Dermis blood vessel endothelial cell (primary cell): Measurements from ENCODE around the gene ARF1. TPM values are rescaled to one million over a fixed set of nuclear protein-coding genes. Genes with fewer than 3 reads are reported as not detected.

Source experiments
- DNase-seq: peaks from one replicate; pipeline ENCODE4 v3.0.0; 2010
- total RNA-seq: library from RNA; depleted of rRNA; stranded (reverse); fragments of >200 nt; gene quantifications from 2 replicates; pipeline ENCODE4 v1.2.3, GENCODE V29; 2014

ARF1 gene
- total RNA-seq, 1 donor from 2014 or later = 264 TPM

DNA sequence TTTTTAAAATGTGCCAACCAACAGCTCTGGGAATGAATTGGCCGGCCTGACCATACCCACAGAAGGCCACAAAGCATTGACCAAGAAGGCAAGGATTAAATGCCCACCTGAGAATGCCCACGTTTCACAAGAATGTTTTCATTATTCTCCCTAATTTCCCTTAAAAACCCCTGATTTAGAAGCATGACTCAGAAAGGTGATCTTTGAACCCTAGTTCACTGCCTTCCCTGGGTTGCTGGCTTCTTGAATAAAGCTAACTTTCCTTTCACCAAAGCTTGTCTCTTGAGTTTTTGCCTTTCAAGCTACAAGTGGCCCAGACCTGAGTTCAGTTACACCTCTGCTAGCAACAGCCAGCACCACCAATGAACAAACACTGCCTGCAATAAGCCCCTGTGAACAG, 41.0 kb downstream of the ARF1 start:
- no peak for DNase-seq

DNA sequence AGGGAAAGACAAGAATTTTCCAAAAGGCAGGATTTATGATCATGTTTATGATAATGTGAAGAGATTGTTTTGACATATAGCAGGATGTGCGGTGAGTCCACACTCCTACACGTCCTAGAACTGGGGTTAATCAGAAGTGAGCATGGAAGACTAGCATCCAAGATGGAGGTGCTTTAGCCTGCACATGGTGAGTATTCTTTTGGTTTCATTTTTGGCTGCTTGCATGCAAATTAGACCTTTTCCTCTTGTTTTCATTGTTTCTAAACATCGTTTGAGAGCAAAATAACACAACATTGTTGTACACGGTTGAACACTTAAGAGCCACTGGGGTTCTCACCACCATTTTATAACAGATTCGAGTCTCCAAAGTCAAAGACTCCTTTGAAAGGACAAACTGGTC, 42.7 kb downstream of the ARF1 start:
- DNase-seq = no peak

DNA sequence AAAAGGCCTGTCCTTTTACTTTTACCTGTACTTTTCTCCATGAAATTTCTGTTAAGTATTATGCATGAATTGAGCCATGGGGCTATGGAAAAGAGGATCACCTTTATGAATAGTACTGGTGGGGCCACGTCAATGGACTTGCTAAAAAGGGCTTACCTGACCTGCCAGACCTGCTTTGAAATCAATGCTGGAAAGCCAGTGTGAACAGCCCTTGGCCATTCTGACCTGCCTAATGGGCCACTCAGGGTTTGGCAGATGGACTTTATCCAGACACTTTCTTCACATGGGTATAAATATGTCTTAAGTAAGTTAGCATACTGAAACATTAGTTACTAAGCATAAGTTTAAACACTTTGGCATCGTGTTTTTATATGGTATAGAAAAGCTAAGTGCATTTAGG, 49.3 kb downstream of the ARF1 start:
- DNase-seq = no peak

DNA sequence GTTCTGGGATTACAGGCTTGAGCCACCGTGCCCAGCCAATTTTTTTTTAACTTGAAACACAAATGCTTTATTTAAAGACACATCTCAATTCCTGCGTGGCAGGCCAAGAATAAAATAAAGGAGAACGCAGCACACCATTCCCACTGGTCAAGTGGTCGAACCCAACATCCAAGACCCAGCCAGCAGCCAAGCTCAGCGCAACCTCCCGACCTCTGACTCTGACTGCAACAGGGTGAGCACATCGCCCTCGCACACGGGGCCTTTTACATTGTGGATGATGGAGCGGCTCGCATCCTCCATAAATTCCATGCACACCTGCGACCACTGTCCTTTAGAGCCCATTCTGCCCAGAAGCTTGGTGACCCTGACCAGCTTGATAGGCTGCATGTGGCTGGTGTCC, 52.1 kb downstream of the ARF1 start:
- DNase-seq = no peak

DNA sequence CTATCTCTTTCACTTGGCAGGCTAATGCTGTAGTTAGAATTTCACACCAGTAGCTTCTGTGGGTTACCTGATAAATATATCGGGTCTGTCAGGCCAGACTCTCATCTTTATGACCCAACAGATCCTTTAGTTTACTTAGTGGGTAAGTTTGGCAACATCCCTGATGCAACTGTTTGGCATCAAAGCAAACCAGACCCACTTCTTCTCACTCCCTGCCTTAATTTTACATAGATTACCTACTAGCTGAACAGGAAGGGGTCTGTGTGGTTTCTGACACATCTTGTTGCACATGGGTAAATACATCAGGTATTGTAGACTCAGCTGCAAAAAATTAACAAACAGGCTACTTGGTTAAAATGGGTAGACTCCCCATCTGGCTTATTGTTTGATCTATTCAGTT, 54.4 kb downstream of the ARF1 start:
- DNase-seq = no peak

DNA sequence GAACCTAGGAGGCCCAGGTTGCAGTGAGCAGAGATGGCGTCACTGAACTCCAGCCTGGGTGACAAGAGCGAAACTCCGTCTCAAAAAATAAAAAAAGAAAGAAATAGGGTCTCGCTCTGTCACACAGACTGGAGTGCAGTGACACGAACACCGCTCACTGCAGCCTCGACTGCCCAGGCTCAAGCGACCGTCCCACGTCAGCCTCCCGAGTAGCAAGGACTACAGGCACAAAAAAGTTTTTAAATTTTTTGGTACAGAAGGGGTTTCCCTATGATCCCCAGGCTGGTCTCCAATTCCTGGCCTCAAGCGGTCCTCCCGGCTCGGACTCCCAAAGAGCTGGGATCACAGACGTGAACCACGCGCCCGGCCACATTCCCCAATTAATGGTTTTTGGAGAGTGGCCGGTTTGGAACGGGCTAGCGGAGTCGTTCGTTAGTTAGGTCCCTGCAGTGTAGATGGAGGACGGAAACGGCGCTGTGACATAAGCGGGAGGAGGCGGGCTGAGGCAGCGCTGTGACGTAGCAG, 57.0 kb downstream of the ARF1 start:
- no peak for DNase-seq

DNA sequence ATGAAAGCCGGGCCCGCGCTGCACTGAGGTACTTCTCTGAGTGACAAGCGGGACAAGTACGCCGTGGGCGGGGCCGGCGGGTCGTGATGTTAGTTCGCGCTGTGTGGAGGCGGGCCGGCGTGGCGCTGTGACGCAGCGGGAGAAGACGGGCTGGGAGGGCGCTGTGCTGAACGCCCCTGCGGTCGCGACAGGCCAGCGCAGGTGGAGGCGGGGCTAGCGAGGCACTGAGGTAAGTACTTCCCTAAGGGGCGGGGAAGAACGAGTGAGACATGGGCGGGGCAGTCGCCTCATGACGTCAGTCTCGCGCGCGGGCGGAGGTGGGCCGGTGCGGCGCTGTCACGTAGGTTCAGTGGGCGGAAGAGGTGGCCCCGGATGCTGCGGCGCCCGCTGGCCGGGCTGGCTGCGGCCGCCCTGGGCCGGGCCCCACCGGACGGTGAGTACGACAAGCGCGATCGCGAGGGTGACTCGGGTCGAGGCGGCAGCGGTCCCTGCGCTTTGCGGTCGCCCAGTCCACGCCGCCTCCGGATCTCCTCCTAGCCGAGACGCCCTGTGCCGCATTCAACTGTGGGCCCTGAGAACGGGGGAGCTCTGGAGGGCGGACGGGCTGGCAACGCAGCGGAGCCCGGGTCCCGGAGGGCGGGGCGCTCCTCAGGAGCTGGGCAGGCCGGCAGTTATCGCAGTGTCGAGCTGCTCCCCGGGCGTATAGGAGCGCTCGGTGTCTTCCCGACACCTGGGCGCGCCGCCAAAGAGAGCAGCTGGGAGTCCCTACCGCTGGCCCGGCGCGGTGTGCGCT, 57.6 kb downstream of the ARF1 start, which contains the start of gene GUK1:
Gene GUK1, plus strand, starts transcription at position 349 of the 793 bp plus-strand sequence. Its CDS starts 24 bp downstream, at position 373.
- peak; percentile 100 for DNase-seq

DNA sequence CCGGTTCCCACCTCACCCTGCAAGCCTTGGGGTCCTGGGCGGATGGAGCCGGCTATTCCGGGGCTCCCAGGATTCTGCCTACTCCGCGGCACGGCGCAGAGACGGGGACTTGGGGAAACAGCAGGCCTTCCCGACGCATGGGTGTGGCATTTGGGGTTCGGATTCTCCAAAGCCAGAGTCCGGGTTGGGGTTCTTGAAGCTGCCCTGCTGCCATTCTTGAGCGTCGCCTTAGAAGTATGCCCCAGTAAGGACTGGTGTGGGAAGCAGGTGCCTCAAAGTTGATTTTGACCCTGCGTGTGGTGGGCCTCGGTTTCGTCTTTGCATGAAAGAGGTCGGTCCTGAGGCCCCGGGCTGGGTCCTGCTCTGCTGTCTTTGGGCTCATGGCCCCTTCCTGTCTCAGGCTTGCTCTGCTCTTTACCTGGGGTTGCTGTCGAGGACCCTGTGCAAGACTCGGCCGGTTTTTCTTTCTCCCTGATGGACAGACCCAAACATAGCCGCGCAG, 58.3 kb downstream of the ARF1 start:
- peak; percentile 28 for DNase-seq

DNA sequence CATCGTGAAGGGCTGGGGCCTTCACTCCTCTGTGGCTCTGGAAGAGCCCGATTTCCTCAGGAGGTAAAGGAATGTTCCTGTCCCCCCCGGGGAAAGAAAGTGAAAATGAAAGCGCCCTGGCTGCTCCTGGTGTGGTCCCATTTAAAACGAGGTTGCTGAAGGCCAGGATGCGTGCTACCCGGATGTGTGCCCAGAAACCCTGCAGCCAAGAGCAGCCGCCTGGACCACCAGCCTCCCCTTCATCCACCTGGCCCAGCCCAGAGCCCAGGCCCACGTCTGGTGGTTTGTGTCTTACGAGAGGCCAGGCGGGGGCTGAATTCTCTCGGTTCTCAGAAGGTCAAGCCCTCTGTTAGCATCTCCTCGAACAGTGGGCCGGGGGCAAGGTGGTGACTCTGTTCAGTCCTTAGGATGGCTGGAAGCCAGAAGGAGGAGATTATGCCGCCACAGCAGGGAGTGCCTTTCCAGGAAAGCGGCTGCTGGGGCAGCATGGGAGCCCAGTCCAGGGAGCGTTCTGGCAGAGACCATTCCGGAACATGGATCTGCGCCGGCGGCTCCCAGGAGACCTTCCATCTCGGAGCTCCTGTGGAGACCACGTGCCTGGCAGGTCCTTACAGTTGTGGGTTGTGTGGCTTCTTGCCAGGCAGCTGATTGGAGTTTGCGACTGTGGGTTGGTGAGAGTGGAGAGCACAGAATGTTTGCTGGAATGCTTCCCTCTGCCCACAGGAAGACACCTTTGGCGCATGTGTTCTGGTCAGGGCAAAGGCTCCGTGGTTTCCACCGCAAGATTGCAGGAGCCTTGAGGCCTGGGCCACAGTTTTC, 58.9 kb downstream of the ARF1 start:
- DNase-seq = peak; percentile 70

DNA sequence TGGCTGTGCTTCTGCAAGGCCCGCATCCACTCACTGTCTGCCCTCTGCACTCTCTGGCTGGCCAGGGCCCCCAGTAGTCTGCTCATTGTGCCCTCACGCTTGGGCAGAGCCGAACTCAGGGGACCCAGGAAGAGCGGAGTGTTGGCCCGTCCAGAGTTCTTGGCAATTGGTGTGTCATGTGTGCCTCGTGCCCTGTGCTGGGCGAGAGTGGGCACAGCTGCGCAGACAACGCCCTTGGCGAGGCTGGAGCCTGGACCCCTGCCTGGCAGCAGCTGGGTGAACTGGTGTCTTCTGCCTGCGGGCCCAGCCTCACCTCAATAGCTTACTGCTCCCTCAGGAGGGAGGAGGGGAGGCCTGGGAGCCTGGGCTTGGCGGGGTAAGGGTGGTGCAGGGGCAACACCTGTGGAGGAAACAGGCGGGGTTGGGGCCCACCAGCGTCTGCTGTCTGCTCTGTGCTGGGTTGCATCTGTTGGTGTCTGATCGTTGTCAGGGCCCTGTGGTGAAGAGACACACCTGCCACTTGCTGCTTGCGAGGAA, 59.7 kb downstream of the ARF1 start:
- DNase-seq = no peak

DNA sequence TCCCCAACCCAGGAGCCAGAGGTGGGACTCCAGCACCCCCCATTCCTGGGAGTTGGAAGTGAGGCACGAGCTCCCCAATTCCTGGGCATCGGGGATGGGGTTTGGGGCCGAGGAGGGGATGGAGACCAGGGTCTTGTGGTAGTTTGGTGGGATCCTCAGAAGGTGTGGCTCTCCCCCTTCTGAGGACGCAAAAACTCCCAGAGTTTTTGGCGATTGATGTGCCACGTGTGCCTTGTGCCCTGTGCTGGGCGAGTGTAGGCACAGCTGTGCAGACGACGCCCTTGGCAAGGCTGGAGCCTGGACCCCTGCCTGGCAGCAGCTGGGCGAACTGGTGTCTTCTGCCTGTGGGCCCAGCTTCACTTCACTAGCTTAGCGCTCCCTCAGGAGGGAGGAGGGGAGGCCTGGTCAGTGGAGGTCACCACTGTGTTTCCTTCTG, 60.2 kb downstream of the ARF1 start:
- no peak for DNase-seq

DNA sequence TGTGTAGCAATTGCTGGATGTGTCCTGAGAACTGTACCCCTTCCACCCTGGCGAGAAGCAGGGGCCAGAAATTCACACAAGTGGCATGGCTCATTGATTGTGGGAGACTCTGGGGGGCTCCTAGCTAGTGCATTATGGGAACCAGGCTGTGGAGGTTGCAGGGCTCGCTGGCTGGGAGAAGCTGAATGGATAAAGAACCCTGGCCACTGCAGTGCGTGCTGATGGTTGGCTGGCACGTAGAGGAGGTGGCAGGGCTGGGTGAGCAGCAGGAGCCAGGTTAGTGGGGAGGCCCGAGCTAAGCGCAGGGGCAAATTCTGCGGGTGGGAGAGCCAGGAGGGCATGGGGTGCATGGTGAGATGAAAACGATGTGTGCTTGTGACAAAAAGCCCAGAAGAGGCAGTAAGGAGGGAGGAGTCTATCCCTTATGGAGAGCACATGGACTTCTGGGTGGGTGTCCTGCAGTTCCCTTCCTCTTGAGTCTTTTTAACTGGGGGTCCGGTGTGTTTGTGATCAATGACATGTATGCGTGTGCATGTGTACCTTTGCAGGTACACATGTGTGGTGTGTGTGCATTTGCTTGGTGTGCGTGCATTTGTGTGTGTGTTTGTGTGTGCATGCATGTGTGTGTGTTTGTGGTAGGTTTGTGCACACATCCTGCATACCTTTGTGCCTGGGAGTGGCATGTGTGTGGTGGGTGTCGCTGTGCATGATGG, 61.1 kb downstream of the ARF1 start:
- no peak for DNase-seq

DNA sequence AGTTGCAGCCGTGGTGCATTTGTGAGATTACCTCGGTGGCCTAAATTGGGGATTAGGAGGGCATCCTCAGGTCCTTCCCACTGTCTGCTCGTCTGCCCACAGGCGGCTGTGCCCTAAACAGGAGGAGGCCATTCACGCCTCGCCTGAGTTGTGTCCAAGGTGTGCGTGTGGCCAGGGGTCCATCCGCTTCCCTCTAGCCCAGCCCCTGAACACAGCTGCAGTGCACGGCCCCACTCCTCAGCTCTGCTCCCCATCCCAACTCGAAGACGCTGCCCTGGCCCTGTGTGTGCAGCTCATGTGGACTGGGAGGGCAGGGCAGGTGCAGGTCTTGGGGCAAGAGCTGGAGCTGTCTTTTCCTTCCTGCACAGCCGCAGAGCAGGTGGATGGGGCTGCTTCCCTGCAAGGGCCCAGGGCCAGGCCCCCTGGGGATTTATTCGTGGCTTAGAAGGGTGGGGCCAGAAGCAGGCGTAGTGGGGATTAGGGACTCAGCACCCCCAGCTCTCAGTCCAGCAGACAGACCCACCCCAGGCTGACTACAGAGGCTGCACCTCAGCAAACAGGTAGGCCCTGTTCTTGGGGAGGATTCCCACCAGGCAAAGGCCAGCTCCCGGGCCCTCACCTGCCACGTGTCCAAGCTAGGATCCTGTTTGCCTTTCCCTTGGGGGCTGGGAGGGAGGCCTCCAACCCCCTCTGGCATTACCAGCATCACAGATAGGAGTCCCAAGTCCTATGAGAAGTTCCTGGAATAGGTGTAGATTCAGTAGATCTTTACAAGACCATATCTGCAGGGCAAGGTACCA, 61.9 kb downstream of the ARF1 start:
- DNase-seq = no peak

DNA sequence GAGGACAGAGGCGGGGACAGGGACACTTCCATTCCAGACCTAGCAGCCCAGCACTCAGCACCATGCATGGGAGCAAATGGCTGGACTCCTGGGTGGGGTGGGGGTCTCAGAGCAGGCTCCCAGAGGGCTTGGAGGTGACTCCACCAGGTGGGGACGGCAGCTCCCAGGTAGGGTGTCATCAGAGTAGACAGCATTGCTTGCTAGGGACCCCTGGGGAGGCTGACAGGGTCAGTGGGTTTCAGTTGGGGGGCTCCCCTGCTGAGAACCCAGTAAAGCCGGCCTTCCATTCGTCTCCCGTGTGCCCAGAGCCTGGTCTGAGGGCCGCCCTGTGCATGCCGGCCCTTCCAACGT, 62.5 kb downstream of the ARF1 start:
- no peak for DNase-seq

DNA sequence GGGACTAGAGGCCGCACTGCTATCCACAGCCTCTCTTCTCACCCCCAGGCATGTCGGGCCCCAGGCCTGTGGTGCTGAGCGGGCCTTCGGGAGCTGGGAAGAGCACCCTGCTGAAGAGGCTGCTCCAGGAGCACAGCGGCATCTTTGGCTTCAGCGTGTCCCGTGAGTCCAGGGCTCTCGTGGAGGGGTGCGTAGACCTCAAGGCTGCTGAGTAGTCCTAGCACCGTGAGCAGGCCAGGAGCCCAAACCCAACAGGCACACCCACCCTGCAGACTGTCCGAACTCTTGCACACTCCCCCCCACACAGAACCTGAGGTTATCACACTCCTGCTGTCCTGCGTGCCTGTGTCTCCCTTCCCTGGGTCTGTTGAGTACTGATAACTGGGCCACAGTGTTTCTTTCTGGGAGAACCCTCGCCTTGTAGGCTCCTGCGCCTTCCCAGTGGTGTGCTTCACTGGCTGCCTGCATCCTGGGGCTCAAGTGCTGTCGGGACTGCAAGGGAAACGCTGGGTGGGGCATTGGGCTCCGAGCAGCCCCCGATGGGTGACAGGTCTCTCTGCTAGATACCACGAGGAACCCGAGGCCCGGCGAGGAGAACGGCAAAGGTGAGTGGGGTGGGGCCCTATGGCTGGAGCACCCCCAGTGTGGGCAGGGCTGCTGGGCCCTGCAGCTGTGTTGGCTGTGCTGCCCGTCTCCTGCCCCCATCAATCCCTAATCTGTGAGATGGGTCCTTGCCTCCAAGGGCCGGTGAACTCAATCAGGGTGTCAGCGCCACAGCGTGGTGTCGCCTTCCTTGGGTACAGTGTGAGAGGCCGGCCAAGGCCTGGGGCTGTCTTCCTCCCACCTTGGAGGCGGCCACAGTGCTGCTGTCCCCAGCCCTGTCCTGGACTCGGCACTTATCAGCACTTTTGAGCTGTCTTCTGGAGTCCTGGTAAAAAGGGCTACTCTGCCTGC, 63.2 kb downstream of the ARF1 start:
- no peak for DNase-seq

DNA sequence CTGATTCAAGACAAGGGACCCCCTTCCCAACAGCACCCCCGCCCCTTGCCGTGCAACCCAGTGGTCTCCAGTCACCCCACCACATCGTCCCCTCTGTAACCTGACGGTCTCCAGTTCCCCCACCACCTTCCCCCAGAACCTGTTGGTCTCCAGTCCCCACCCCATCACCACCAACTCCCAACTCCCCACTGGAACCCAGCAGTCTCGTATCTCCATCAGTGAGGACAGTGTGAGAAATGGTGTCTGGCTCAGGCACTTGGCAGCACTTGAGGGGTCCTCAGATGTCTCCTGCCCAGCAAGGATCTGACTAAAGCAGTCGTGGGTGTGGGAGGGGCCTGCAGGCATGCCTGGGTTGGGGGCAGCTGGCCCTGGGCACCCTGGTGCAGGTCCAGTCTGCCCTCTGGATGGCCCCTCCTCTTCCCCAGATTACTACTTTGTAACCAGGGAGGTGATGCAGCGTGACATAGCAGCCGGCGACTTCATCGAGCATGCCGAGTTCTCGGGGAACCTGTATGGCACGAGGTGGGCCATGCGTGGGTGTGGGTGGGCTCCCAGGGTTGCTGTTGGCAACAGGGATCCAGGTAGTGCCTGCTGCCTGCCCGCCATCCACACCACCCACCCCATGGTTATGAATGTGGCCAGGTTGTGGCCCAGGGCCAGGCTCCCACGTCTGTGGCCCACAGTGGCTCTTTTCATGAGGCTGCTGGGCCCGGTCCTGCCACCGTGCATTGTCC, 64.1 kb downstream of the ARF1 start:
- DNase-seq = no peak

DNA sequence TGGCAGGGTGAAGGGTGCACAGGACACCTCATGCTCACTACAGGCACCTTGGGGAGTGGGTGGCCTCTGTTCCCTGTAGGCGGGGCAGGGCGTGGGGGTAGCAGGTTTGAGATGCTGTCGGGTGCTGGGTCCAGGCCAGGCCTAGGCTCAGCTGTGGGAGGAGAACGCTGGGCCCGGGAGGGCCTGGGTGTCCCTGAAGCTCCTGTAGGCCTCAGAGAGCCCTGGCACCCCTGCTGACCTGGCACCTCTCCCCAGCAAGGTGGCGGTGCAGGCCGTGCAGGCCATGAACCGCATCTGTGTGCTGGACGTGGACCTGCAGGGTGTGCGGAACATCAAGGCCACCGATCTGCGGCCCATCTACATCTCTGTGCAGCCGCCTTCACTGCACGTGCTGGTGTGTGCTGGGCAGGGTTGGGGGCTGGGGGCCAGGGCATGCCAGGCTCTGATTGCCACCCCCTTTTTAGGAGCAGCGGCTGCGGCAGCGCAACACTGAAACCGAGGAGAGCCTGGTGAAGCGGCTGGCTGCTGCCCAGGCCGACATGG, 64.7 kb downstream of the ARF1 start:
- DNase-seq = no peak

DNA sequence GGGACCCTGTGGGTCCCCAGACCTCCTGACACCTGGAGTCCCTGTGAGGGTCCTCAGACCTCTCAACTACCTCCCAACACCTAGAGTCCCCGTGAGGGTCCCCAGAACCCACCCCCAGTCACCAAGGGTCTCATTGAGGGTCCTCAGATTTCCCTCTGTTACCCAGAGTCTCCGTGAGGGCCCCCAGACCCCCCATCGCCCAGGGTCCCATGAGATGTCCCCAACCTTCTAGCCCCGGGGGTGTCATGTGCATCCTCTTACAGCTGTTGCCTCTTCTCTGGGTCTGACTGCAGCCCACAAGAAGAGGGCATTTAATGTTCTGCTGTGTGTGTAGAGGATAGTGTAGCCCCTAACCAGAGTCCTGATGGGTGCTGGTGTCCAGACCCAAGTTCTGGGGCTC, 65.3 kb downstream of the ARF1 start:
- no peak for DNase-seq

DNA sequence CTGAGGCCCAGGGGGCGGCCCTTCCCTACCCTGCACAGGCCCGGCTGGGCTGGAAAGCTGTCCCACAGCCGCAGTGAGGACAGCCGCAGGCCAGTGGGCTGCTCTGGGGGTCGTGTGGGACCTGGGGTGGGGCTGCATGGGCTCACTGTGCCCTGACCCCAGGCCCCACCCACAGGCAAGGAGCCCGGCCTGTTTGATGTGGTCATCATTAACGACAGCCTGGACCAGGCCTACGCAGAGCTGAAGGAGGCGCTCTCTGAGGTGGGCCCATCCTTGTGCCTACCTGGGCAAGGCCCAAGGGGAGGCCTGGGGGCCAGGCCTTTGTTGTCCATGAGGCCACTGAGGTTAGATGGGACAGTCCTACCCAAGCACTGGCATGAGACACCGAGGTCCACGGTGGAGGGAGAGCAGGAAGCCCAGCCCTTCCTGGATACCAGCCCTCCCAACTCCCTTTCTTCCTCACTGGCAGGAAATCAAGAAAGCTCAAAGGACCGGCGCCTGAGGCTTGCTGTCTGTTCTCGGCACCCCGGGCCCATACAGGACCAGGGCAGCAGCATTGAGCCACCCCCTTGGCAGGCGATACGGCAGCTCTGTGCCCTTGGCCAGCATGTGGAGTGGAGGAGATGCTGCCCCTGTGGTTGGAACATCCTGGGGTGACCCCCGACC, 65.8 kb downstream of the ARF1 start:
- DNase-seq = peak; percentile 36
